ENCODE data around the gene THSD7A.
A peak's percentile ranks its signal among the peaks of the same experiment; 100 is the strongest.
"Not testable (repeated sequence)": the region's sequence is repeated elsewhere in the genome, so short reads cannot be mapped to it uniquely, and the experiment has no call there.

Gene THSD7A

GRCh38 chr7:11570922-11571550, 261.0 kb downstream of the THSD7A start:
- DNase-seq: no peak

GRCh38 chr7:11570205-11570604, 261.8 kb downstream of the THSD7A start:
- DNase-seq: no peak

DNA sequence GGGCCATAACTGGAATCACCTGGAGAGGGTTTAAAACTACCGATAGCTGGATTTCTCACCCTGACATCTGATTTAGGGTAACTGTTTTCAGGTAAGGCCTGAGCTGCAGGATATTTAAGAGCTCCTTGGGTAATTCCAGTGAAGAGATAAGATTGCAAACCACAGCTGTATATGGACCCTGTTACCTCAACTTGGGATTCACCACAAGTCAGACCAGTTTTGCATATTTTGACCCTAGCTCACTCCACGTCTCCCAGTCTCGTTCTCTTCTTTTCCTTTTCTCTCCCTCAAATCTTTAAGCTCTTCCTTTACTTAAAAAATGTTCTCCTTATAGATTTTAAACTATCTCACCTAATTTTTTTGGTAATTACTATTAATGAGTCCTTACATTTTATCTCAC, 264.4 kb downstream of the THSD7A start:
- DNase-seq: no peak

DNA sequence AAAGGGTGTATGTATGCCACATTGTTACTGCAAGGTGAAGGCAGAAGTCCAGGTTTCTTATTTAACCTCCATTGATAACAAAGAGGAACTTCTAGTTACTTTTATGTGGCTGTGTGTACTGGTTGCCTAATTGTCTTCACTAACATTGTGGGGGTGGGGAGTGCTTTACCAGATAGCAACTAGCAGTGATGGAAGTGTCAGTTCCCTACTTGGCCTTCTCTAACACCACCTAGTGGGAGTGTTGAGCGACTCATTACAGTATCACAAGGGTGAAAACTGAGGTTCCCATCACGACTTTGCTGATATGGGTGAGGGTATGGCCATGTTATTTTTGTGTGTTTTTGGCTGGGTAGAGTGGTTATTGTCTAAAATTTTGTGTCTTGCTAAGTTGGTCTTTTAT, 274.4 kb downstream of the THSD7A start:
- DNase-seq: no peak

GRCh38 chr7:11552676-11553296, 279.2 kb downstream of the THSD7A start:
- DNase-seq: peak; percentile 85

- DNase-seq: no peak
Measured at GRCh38 chr7:11551470-11551869, 280.5 kb downstream of the THSD7A start.

DNA sequence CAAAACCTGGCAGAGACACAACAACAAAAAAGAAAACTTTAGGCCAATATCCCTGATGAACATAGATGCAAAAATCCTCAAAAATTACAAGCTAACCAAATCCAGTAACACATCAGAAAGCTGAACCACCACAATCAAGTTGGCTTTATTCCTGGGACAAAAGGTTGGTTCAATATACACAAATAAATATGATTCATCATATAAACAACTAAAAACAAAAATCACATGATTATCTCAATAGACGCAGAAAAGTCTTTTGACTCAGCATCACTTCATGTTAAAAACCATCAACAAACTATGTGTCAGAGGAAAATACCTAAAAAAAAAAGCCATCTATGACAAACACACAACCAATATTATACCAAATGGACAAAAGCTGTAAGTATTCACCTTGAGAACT, 283.5 kb downstream of the THSD7A start:
- DNase-seq: no peak

DNA sequence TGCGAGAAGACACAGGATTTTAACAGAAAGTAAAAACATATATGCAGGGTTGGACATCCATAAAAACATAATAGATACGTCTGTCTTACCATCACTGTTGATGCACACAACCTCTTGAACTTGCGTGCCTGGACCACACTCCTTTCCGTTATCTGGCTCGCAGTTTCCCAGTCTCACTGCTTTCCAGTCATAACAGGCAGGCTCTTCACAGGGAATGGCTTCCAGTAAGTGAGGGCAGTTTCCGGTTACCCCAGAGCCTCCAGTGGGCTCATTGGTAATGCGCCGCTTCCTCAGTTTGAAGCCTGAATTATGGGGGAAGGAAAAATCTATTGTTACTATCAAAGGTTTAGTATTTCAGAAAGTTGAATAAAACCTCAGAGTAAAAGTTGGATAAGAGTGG, 290.7 kb downstream of the THSD7A start:
- no peak for DNase-seq

DNA sequence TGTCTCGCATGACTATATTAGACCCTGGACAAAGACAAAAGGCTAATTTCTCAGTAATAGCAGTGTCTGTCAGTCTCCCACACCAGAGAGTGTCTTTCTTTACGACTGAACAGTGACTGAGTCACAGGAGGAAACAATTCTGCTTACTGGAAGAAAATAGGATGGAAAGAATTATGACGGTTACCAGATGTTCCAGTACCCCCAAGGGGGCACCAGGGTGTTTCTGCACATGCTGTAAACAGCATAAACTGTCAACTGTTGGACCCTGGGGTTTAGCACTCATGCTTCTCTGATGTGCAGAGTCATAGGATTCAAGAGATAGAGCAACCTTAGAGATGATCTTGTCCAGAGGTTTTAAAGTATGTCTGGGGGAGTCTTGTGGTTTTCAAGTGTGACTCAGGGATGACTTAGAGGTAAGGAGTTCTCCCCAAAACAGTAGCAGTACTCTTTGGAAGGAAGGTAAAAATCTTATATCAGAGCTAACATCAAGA, 291.7 kb downstream of the THSD7A start:
- DNase-seq: no peak

- no peak for DNase-seq
Measured at GRCh38 chr7:11539853-11540252, 292.1 kb downstream of the THSD7A start.

DNA sequence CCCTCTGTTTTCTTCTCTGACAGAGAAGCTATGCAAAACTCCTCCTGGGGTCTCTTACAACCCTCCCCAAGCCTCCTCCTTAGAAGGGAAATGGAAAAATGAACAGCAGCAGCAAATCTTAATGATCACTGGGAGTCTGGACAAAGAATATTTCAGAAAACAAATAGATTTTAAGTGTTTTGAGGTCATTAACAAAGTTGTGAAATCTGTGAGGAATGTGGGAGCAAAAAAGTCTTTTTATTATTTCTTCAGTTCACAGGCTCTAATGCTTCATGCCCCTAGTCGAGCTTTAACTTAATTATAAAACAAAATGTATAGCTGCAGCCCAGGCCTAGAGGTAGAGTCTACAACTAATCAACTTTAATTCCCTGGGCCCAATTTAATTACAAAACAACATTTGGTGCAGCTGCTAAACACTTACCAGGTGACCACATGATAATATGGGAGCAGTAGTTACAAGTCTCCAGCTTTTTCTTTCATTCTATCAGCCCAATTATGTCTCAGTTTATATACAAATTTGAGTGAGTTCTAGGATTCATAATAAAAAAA, 293.2 kb downstream of the THSD7A start:
- no peak for DNase-seq

DNA sequence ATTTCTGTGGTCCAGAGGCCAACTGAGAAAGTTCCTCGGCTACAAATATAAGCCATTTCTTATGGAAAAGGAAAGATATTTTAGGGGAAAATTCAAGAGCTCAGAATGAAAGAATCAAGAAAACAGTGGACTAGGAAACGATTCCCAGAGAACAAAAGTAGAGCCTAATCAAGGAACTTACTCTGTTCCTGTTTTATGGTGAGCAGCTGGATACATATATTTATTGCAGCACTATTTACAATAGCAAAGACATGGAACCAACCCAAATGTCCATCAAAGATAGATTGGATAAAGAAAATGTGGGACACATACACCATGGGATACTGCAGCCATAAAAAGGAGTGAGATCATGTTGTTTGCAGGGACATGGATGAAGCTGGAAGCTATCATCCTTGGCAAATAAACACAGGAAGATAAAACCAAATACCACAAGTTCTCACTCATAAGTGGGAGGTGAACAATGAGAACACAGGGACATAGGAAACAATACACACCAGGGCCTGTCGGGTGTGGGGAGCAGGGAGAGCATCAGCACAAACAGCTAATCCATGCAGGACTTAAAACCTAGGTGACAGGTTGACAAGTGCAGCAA, 298.7 kb downstream of the THSD7A start:
- peak; percentile 21 for DNase-seq

DNA sequence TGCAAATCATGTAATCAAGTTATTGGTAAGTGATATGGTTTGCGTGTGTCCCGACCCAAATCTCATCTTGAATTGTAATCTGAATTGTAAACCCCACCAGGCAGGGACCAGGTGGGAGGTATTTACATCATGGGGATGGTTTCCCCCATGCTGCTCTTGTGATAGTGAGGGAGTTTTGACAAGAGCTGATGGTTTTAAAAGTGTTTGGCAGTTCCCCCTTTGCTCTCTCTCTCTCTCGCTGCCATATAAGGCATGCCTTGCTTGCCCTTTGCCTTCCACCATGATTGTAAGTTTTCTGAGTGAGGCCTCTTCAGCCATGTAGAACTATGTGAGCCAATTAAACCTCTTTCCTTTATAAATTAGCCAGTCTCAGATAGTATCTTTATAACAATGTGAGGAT, 302.6 kb downstream of the THSD7A start:
- no peak for DNase-seq

GRCh38 chr7:11527707-11528106, 304.3 kb downstream of the THSD7A start:
- DNase-seq: no peak

- DNase-seq: peak; percentile 67
Measured at GRCh38 chr7:11524476-11525397, 307.3 kb downstream of the THSD7A start.

DNA sequence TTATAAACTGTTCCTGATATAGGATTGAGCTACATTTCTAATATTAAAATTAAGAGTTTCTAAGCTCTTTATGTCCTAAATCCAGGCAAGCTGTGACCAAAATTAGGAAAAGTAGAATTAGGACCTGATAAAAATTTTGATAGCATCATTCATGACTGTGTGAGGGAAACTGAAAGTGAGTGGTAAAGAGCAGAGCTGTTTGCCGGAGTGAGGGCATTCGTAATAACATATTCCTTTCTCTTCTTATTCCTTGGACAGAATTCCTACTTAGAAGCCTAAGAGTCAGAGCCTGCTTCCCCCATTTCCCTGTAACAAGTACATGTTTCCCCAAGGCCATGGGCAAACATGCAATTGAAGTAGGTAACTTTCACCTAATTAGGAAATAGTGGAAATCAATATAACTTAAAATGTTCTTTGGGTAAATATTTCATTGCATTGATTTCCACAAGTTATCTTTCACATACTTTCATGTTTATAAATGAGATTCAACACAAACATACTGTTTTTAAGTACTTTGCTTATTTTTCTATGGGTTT, 310.0 kb downstream of the THSD7A start:
- not testable (repeated sequence) for DNase-seq

DNA sequence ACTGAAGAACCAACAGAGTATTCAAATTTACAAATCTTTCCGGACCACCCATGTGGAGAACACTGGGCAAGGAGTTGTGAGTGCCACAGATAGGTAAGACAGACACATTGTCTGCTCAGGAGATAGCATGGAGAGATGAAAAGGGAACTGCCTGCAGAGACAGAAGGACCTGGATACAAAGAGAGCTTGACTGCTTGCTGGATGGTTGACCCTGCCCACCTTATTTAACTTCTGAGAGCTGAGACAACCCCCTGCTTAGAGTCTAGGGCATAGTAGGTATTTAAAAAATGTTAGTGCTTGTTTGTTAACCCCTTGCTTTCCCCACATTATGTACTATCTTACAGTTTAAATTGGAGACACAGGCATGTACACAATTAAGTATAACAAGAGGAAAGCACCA, 314.1 kb downstream of the THSD7A start:
- no peak for DNase-seq

GRCh38 chr7:11516328-11516727, 315.7 kb downstream of the THSD7A start:
- peak; percentile 13 for DNase-seq

DNA sequence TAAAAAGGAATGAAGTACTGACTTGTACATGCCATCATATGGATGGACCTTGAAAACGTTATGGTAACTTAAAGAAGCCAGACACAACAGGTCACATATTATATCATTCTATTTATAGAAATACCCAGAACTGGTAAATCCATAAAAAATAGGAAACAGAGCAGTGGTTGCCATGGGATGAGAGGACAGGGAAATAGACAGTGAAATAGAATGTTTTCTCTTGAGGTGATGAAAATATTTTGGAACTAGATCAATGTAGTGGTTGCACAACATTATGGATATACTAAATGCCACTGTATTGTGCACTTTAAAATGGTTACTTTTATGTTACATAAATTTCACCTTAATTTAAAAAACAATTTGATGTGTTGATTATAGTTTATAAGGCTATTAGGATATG, 318.5 kb downstream of the THSD7A start:
- DNase-seq: no peak

DNA sequence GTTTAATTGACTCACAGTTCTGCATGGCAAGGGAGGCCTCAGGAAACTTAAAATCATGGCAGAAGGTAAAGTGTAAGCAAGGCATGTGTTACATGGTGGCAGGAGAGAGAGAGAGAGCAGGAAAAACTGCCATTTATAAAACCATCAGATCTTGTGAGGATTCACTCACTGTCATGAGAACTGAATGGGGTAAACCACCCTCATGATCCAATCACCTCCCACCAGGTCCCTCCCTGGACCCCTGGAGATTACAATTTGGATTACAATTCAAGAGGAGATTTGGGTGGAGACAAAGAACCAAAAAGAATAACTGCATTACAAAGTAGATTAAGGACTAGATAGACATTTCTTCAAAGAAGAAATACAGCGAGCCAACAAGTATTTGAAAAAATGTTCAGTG, 324.1 kb downstream of the THSD7A start:
- DNase-seq: no peak

GRCh38 chr7:11506417-11506816, 325.6 kb downstream of the THSD7A start:
- no peak for DNase-seq

GRCh38 chr7:11505471-11505985, 326.5 kb downstream of the THSD7A start:
- no peak for DNase-seq

GRCh38 chr7:11492307-11492706, 339.7 kb downstream of the THSD7A start:
- no peak for DNase-seq
